Liver (tissue), 9 donors: ENCODE data around the gene FASN. TPM values are rescaled to one million over a fixed set of nuclear protein-coding genes. Genes with fewer than 3 reads are reported as not detected.

Experiments used
- DNase-seq: peaks from one replicate; pipeline ENCODE4 v3.0.0-alpha.2; 2017; ENCODE audit warnings: low spot score
- H3K27ac ChIP-seq, 2 donors: one replicate each; pipeline ENCODE4 v1.7.0; 2013; ENCODE audit warnings: inconsistent platforms in 2 of 2, low read length in 2 of 2, control low read depth in 1 of 2, low read depth in 1 of 2, mild to moderate bottlenecking in 1 of 2
- H3K27me3 ChIP-seq, 4 donors: one replicate each; pipeline versions ENCODE4 v1.6.1 to v1.7.0; 2013; ENCODE audit warnings: low read length in 3 of 4, inconsistent platforms in 1 of 4, mild to moderate bottlenecking in 1 of 4, moderate library complexity in 1 of 4; ENCODE audit not compliant: control insufficient read depth in 4 of 4, insufficient read depth in 4 of 4
- H3K36me3 ChIP-seq, 4 donors: one replicate each; pipeline versions ENCODE4 v1.6.1 to v1.7.0; 2013; ENCODE audit warnings: low read length in 3 of 4, mild to moderate bottlenecking in 3 of 4, low read depth in 1 of 4, moderate library complexity in 1 of 4; ENCODE audit not compliant: control insufficient read depth in 4 of 4, insufficient read depth in 3 of 4
- H3K4me1 ChIP-seq, 4 donors: one replicate each; pipeline versions ENCODE4 v1.6.1 to v1.7.0; 2013; ENCODE audit warnings: low read length in 3 of 4, mild to moderate bottlenecking in 3 of 4, moderate library complexity in 1 of 4; ENCODE audit not compliant: control insufficient read depth in 4 of 4, insufficient read depth in 4 of 4
- H3K4me3 ChIP-seq, 3 donors: one replicate each; pipeline versions ENCODE4 v1.6.1 to v1.7.0; 2013; ENCODE audit warnings: low read length in 3 of 3, control low read depth in 1 of 3, low read depth in 1 of 3, mild to moderate bottlenecking in 1 of 3
- H3K9ac ChIP-seq, 2 donors: one replicate each; pipeline ENCODE4 v1.7.0; 2013; ENCODE audit warnings: low read length in 2 of 2, mild to moderate bottlenecking in 2 of 2, moderate library complexity in 2 of 2, control low read depth in 1 of 2, low read depth in 1 of 2
- H3K9me3 ChIP-seq, 4 donors: one replicate each; pipeline versions ENCODE4 v1.6.1 to v1.7.0; 2013; ENCODE audit warnings: low read length in 3 of 4; ENCODE audit not compliant: control insufficient read depth in 4 of 4
- EGR1 ChIP-seq, 2 donors: IDR thresholded peaks; 2 replicates each; pipeline ENCODE4 v1.6.1; 2016 to 2018; ENCODE audit warnings: antibody characterized with exemption in 2 of 2, low read depth in 2 of 2
- FOXA1 ChIP-seq: IDR thresholded peaks from 2 replicates; pipeline ENCODE4 v1.6.1; 2016; ENCODE audit warnings: antibody characterized with exemption
- FOXA2 ChIP-seq: IDR thresholded peaks from 2 replicates; pipeline ENCODE4 v1.6.1; 2016; ENCODE audit warnings: antibody characterized with exemption
- GABPA ChIP-seq, 2 donors: IDR thresholded peaks in 1 of 2; conservative IDR thresholded peaks in 1 of 2; 2 replicates each; pipeline ENCODE4 v1.6.1; 2016; ENCODE audit warnings: antibody characterized with exemption in 2 of 2, mild to moderate bottlenecking in 1 of 2, moderate library complexity in 1 of 2
- HNF4A ChIP-seq, 2 donors: conservative IDR thresholded peaks; 2 replicates each; pipeline ENCODE4 v1.6.1; 2016; ENCODE audit warnings: antibody characterized with exemption in 2 of 2, mild to moderate bottlenecking in 2 of 2
- HNF4G ChIP-seq: IDR thresholded peaks from 2 replicates; pipeline ENCODE4 v1.6.1; 2016; ENCODE audit warnings: antibody characterized with exemption
- JUND ChIP-seq, 2 donors: IDR thresholded peaks; 2 replicates each; pipeline ENCODE4 v1.6.1; 2016; ENCODE audit warnings: antibody characterized with exemption in 2 of 2
- NR2F2 ChIP-seq: IDR thresholded peaks from 2 replicates; pipeline ENCODE4 v1.6.1; 2016; ENCODE audit warnings: antibody characterized with exemption
- RAD21 ChIP-seq, 2 donors: IDR thresholded peaks; 2 replicates each; pipeline ENCODE4 v1.6.1; 2016; ENCODE audit warnings: antibody characterized with exemption in 2 of 2, mild to moderate bottlenecking in 2 of 2
- RXRA ChIP-seq, 2 donors: IDR thresholded peaks; 2 replicates each; pipeline ENCODE4 v1.6.1; 2017 to 2018; ENCODE audit warnings: antibody characterized with exemption in 2 of 2, mild to moderate bottlenecking in 1 of 2
- SP1 ChIP-seq: IDR thresholded peaks from 2 replicates; pipeline ENCODE4 v1.6.1; 2018; ENCODE audit warnings: antibody characterized with exemption, mild to moderate bottlenecking
- TAF1 ChIP-seq: conservative IDR thresholded peaks from 2 replicates; pipeline ENCODE4 v1.6.1; 2016; ENCODE audit warnings: antibody characterized with exemption, mild to moderate bottlenecking
- WGBS: extraction: QIAGEN DNeasy Blood & Tissue Kit; methylation state at CpG from one replicate; pipeline ENCODE4 v1.1.7; 2013; 5-methylcytosine and 5-hydroxymethylcytosine counted together
- polyA plus RNA-seq, 2 donors: library from polyadenylated mRNA; stranded (reverse) in 1 of 2; unstranded in 1 of 2; fragments of 200-250 nt in 1 of 2; fragments of >200 nt in 1 of 2; fragmentation: Nextera tagmentation in 1 of 2; extraction: Ambion mirVana in 1 of 2; gene quantifications; one replicate each; pipeline versions ENCODE4 v1.2.1 to v1.2.3, GENCODE V29; 2013 to 2015
- total RNA-seq, 2 donors: library from RNA; depleted of rRNA; stranded (reverse); fragments of >200 nt; gene quantifications; one replicate each; pipeline ENCODE4 v1.2.3, GENCODE V29; 2014
- TF ChIP-seq, protein P1 (sequence below): IDR thresholded peaks from 2 replicates; pipeline ENCODE4 v1.6.1; 2016; ENCODE audit warnings: antibody characterized with exemption
- TF ChIP-seq, protein P2 (sequence below): IDR thresholded peaks from 2 replicates; pipeline ENCODE4 v1.6.1; 2016; ENCODE audit warnings: antibody characterized with exemption, mild to moderate bottlenecking
- TF ChIP-seq, protein P3 (sequence below): fragments of 150-350 bp; IDR thresholded peaks from 2 replicates; pipeline ENCODE4 v1.5.1; 2017; ENCODE audit warnings: improper control_type of control experiment, low read depth, low read length; ENCODE audit not compliant: missing input control
- TF ChIP-seq, protein P4 (sequence below): IDR thresholded peaks from 2 replicates; pipeline ENCODE4 v1.6.1; 2016; ENCODE audit warnings: antibody characterized with exemption
- TF ChIP-seq, protein P5 (sequence below): IDR thresholded peaks from 2 replicates; pipeline ENCODE4 v1.6.1; 2016; ENCODE audit warnings: antibody characterized with exemption
- donor health status: healthy.
- donor health status: healthy.
- donor health status: healthy.
- donor health status: healthy.
- donor health status: healthy.

Gene FASN
- total and polyA plus RNA-seq, 4 donors: 53.1 to 229 (median 130) TPM

DNA sequence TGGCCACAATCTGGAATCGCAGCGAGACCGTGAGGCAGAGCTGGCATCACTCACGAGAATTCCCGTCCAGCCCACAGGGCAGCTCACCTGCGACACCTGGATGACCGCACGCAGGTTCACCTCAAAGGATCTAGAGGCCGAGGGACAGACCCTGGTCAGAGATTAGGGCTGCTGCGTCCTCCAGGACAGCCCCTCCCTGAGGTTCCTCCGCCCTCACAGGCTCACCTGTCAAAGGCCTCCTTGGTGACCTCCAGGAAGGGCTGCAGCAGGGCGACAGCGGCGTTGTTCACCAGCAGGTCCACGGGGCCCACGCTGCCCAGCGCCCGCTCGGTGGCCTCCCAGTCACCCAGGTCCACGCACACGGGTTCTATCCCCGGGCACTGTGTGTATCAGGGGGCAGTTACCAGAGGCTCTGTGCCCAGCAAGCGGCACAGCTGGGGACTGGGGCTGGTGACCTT lies 61.4 kb downstream of the FASN start:
- Histone ChIP-seq H3K9me3 (no peaks in the 10 kb centered on the region), H3K27ac (peak overlapping the region; percentile 90 to 99), H3K4me1 (peaks cover 18 to 67% (median 44%) of the 10 kb centered on the region in 4 donors), H3K36me3 (peaks cover 0 to 5% (median 1%) of the 10 kb centered on the region in 4 donors), H3K4me3 (peak overlapping the region; percentile 40 to 90 (median 70)), H3K27me3 (no peaks in the 10 kb centered on the region), H3K9ac (peak overlapping the region; percentile 70 to 96)
- no peak for DNase-seq
- TF ChIP-seq RXRA (IDR thresholded peaks at IDR 0.05) (peak in 1 of 2 donors; percentile 10), NR2F2 (no peak), TAF1 (no peak)
- TF ChIP-seq, protein P1, sequence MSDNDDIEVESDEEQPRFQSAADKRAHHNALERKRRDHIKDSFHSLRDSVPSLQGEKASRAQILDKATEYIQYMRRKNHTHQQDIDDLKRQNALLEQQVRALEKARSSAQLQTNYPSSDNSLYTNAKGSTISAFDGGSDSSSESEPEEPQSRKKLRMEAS: no peak
- WGBS: 13% methylated on average over 23 of the region's 23 CpGs

DNA sequence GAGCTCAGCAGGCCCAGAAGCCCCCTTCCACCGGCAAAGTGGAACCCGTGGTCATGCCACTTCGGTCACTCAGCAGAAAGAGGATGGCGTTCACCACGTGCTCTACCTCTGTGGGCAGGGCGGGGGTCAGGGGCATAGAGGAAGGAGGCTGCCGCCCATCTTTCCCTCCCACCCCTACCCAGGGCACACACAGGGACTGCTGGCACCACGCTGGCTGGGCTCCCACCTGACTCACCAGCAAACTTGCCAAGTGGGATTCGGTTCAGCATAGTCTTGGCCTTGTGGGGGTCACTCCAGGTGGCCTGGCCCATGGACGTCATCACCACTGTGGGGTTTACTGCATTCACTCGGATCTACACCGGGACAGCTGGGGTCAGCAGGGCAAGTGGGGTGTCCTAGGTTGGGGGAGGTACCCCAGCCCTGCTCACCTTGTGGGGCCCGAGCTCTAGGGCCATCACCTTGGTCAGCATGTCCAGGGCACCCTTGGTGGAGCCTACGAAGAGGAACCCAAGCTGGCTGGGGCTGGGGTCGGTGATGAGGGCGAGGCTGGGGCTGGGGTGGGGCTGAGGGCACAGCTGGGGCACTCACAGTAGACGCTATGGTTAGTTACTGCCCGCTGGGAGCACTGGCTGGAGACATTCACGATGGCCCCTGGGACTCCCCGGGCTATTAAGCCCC lies 61.9 kb downstream of the FASN start:
- peak overlapping the region; percentile 70 to 96 for H3K9ac ChIP-seq
- H3K4me1 ChIP-seq: peaks cover 18 to 64% (median 41%) of the 10 kb centered on the region in 4 donors
- DNase-seq: no peak
- H3K9me3 ChIP-seq: no peaks in the 10 kb centered on the region
- H3K27ac ChIP-seq: peak overlapping the region; percentile 90 to 99
- TF ChIP-seq, protein P2, sequence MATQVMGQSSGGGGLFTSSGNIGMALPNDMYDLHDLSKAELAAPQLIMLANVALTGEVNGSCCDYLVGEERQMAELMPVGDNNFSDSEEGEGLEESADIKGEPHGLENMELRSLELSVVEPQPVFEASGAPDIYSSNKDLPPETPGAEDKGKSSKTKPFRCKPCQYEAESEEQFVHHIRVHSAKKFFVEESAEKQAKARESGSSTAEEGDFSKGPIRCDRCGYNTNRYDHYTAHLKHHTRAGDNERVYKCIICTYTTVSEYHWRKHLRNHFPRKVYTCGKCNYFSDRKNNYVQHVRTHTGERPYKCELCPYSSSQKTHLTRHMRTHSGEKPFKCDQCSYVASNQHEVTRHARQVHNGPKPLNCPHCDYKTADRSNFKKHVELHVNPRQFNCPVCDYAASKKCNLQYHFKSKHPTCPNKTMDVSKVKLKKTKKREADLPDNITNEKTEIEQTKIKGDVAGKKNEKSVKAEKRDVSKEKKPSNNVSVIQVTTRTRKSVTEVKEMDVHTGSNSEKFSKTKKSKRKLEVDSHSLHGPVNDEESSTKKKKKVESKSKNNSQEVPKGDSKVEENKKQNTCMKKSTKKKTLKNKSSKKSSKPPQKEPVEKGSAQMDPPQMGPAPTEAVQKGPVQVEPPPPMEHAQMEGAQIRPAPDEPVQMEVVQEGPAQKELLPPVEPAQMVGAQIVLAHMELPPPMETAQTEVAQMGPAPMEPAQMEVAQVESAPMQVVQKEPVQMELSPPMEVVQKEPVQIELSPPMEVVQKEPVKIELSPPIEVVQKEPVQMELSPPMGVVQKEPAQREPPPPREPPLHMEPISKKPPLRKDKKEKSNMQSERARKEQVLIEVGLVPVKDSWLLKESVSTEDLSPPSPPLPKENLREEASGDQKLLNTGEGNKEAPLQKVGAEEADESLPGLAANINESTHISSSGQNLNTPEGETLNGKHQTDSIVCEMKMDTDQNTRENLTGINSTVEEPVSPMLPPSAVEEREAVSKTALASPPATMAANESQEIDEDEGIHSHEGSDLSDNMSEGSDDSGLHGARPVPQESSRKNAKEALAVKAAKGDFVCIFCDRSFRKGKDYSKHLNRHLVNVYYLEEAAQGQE: no peak
- TF ChIP-seq RAD21 (IDR thresholded peaks at IDR 0.05) (no peak), JUND (IDR thresholded peaks at IDR 0.05) (no peak), FOXA1 (no peak), TAF1 (no peak), GABPA (IDR thresholded peaks at IDR 0.05 in 1 of 2, conservative IDR thresholded peaks at IDR 0.05 in 1 of 2) (no peak), HNF4G (no peak), HNF4A (conservative IDR thresholded peaks at IDR 0.05) (no peak), NR2F2 (no peak), RXRA (IDR thresholded peaks at IDR 0.05) (no peak), EGR1 (IDR thresholded peaks at IDR 0.05; ENCODE audit: low read depth in 2 of 2) (no peak), SP1 (no peak), FOXA2 (no peak)
- TF ChIP-seq, protein P1: no peak
- TF ChIP-seq, protein P3, sequence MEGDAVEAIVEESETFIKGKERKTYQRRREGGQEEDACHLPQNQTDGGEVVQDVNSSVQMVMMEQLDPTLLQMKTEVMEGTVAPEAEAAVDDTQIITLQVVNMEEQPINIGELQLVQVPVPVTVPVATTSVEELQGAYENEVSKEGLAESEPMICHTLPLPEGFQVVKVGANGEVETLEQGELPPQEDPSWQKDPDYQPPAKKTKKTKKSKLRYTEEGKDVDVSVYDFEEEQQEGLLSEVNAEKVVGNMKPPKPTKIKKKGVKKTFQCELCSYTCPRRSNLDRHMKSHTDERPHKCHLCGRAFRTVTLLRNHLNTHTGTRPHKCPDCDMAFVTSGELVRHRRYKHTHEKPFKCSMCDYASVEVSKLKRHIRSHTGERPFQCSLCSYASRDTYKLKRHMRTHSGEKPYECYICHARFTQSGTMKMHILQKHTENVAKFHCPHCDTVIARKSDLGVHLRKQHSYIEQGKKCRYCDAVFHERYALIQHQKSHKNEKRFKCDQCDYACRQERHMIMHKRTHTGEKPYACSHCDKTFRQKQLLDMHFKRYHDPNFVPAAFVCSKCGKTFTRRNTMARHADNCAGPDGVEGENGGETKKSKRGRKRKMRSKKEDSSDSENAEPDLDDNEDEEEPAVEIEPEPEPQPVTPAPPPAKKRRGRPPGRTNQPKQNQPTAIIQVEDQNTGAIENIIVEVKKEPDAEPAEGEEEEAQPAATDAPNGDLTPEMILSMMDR: no peak
- TF ChIP-seq, protein P4, sequence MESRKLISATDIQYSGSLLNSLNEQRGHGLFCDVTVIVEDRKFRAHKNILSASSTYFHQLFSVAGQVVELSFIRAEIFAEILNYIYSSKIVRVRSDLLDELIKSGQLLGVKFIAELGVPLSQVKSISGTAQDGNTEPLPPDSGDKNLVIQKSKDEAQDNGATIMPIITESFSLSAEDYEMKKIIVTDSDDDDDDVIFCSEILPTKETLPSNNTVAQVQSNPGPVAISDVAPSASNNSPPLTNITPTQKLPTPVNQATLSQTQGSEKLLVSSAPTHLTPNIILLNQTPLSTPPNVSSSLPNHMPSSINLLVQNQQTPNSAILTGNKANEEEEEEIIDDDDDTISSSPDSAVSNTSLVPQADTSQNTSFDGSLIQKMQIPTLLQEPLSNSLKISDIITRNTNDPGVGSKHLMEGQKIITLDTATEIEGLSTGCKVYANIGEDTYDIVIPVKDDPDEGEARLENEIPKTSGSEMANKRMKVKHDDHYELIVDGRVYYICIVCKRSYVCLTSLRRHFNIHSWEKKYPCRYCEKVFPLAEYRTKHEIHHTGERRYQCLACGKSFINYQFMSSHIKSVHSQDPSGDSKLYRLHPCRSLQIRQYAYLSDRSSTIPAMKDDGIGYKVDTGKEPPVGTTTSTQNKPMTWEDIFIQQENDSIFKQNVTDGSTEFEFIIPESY: no peak
- TF ChIP-seq, protein P5, sequence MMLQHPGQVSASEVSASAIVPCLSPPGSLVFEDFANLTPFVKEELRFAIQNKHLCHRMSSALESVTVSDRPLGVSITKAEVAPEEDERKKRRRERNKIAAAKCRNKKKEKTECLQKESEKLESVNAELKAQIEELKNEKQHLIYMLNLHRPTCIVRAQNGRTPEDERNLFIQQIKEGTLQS: no peak
- H3K4me3 ChIP-seq: peak overlapping the region; percentile 40 to 90 (median 70)
- H3K27me3 ChIP-seq: no peaks in the 10 kb centered on the region
- WGBS: 38% methylated on average over 20 of the region's 20 CpGs
- peaks cover 0 to 5% (median 1%) of the 10 kb centered on the region in 4 donors for H3K36me3 ChIP-seq
